GM18907 (cell line): ENCODE results near the gene ATP5MC3.

Source experiments
- ATAC-seq: cut with Tn5 transposase; IDR thresholded peaks from one replicate; pipeline ENCODE4 v1.9.1; 2021; ENCODE audit warnings: mild to moderate bottlenecking, moderate library complexity; ENCODE audit not compliant: unreplicated experiment

ATP5MC3 gene

DNA sequence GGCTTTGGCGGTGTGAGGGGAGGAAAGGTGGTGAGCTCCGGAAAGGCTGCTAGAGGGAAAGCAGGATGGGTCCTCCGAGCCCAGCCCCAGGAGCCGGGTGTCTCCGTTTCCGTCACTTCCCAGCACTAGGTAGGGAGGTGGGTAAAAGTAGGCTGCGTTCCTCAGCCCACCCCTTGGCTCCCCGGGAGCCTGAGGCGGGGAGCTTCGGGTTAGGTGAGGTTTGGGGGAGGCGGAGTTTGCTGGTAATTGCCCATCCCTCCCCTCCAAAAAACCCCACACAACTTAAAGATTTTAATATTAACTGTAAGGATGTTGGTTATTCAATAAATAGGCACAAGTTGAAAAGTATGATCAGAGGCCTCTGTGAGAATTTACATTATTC is 13.0 kb downstream of the ATP5MC3 start:
- ATAC-seq: peak; percentile 35

DNA sequence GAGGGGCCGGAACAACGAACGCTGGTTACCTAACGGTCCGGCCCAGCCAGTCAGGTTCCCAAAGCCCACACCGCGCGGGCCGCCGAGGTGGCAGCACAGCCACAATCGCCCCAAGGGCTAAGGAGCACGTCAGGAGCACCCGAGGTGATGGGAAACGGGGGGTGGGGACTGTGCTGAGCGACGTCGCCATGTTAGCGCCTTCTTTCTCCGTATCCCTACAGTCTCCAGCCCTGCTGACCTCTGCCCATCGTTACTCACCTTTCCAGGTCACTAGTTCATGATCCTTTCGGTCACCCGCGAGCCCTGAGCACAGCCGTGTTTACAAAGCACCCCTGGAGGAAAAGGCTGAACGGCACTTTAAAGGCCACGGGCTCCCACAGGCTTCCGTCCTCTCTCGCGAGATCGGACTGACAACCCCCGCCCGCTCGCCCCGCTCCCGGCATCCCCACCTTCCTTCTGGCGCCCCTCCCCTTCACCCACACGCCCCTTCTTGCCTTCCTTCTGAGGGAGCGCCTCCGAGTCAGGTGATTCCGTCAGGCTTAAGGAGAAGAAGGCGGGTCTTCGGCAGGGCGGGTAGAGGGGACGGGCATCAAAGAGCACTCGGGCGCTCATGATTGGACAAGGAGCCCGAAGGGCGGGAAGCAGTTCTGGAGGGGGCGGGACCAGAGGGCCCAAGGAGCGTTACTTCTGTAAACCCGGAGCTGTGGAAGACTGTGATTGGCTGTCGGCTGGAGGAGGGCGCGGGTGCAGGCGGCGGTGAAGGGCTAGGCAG is 13.5 kb downstream of the ATP5MC3 start, which contains the start of gene ATF2:
ATF2 (minus strand) TSS at position 412 of the 772 bp plus-strand sequence. CDS start 31,760 bp downstream, outside the sequence.
- peak; percentile 96 for ATAC-seq

DNA sequence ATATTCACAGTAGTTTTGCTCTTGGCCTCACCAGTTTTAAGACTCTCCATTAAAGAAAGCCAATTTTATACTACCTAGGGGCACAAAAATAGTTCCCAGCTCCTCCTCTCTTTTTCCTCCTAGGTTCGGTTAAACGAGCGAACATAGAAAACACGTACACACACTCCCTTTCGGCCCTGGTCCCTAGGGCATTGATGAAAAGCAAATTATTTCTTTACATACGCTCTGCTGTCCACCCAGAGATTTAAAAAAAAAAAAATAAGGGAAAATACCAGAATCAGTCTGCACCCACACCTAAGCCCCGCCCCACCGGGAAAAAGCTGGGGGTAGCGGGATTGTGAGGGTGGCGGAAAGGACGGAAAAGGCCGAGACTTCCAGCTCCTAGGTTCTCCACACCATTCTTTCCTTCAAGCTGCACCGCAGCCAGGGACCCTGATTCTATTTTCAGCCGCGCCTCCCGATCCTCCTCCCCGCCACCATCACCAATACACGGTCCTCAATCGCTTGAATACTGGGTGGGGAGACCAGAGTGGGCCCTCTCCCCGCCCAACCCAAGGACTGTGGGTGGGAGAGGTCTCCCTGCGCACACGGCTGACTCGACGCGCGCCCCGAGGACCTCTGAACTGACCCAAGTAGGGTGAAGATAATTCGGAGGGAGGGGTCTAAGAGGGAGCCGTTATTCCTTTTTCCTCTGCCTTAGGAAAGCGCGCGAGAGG is 14.3 kb downstream of the ATP5MC3 start:
- peak; percentile 3 for ATAC-seq

GRCh38 chr2:175166216-175166824 is 15.2 kb downstream of the ATP5MC3 start:
- ATAC-seq: no peak

- ATAC-seq: no peak
Measured at GRCh38 chr2:175164235-175164634, 17.3 kb downstream of the ATP5MC3 start.

DNA sequence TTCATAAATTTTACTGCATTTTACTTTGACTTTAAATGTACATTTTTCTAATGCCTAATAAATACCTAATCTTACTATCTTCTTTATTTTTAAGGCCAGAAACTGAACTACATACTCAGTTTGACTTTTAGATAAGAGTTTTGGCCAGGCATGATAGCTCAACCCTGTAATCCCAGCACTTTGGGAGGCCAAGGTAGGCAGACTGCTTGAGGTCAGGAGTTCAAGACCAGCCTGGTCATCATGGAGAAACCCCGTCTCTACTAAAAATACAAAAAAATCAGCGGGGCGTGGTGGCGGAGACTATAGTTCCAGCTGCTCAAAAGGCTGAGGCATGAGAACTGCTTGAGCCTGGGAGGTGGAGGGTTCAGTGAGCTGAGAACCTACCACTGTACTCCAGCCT is 22.6 kb downstream of the ATP5MC3 start:
- ATAC-seq: no peak

- ATAC-seq: no peak
Measured at GRCh38 chr2:175156534-175156933, 25.0 kb downstream of the ATP5MC3 start.

GRCh38 chr2:175154661-175155082 is 26.8 kb downstream of the ATP5MC3 start:
- ATAC-seq: peak; percentile 73

- ATAC-seq: peak; percentile 77
Measured at GRCh38 chr2:175152242-175152641, 29.3 kb downstream of the ATP5MC3 start.

DNA sequence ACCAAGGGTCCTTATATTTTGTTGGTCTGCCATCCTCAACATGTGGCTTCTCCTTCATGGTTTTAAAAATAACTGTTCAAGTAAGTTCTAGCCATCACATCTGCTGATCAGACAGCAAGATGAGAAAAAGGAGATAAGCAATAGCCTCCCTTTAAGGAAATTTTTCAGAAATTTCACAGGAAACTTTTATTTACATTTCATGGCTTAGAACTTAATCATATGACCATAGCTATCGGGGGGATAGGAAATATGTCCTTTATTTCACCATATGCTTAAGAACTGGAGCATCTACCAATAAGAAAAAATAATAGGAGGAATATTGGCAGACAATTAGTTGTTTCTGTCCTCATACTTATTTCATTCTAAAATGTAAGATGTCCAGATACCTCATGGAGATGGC is 29.7 kb downstream of the ATP5MC3 start:
- ATAC-seq: no peak

GRCh38 chr2:175147186-175147585 is 34.3 kb downstream of the ATP5MC3 start:
- no peak for ATAC-seq

- no peak for ATAC-seq
Measured at GRCh38 chr2:175143678-175144077, 37.8 kb downstream of the ATP5MC3 start.

DNA sequence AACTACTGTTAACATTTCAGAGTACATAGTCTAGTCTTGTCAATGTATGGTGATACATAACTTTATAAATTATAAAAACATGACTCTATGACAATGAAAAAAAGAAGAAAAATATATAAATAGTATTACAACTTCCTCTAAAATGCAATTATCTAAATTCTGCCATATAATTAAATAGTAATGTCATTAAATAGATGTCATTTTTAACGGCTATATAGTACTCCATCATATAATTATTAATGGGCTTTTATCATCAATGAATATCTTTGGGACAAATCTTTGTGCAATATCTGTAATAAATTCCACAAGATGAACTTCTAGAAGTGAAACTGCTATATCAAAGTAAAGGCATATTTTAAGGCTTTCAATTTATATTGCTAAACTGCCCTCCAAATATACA is 38.3 kb downstream of the ATP5MC3 start:
- ATAC-seq: no peak

GRCh38 chr2:175140332-175140731 is 41.2 kb downstream of the ATP5MC3 start:
- no peak for ATAC-seq

DNA sequence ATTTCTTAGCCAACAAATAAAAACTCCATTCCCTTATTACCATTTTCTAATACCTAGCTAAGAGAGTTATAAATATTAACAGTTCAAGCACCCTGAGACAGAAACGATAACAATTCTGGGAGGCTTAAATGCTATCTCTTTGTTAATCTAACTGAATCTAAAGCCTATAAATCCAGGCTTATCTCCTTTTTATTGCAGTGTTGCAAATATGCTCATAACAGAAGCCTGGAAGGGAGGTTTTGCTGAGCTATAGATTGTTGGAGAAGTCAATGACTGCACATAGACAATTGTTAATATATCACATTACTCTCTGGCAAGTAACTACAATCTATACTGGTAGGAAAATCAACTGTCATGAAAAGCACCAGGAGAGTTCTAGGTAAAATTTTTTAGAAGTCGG is 43.7 kb downstream of the ATP5MC3 start:
- ATAC-seq: no peak

- peak; percentile 75 for ATAC-seq
Measured at GRCh38 chr2:175136334-175137215, 44.9 kb downstream of the ATP5MC3 start.

DNA sequence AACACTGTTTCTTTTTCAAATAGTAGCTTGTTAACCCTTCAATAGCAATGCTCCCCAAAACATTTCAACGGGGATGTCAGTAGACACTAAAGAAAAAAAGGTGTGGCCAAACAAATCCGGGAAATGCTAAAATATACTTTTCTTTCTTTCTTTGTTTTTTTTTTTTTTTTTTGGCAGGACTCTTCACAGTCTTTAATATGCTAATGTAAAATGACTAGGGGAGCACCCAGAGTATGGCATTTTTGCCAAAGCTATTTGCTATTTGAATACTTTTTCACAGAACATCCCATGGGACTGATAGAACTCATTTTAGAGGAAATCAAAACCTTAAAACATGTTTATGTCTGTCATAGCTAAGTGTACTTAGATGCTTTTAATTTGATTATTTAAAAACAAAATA is 45.6 kb downstream of the ATP5MC3 start:
- ATAC-seq: no peak

DNA sequence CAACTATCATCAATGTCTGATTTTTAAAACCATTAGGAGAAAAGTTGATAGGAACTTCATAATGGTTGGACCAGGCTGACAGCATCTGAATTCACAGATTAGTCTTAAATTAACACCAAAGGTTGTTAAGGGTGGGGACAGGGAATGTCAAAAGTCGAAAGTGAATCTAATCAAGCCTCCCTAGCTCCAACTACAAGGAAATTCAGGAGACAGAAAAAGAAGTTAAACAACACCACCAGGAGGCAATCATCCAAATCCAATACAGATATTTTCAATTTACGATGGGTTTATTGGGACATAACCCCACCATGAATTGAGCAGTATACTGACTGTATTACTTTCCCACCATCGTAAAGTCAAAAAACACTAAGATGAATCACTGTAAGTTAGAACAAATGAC is 46.3 kb downstream of the ATP5MC3 start:
- ATAC-seq: no peak

DNA sequence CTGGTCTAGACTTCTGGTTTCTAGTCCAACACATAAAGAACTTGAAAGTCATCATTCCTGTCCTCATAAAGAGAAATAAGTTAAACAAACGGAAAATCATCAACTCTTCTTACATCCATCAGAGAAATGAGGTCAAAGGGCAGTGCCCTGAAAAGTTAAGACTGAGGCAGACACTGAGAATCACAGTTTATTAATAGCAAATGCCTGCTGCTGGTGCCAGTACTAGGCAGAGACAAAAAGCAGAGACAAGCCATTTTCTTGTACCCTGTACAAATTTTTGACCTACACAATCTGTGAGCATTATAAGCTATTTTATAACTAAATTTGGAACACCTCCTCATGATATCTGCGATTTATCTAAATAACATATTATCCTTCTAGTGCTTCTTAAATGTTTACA is 50.3 kb downstream of the ATP5MC3 start:
- no peak for ATAC-seq

DNA sequence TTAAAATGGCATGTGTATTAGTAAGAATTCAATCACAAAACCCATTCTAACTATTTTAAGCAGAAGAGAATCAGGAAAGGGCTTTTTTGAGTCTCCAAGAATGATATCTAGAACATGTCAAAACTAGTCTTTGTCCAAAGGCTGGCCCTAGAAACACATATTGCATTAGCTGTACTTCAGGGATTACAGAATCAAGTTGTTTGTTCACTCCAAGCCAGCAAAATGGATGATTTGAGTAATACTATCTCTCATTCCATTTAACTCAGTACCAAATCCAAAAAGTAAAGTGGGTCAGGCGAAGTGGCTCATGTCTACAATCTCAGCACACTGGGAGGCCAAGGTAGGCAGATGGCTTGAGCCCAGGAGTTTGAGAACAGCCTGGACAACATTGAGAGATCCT is 54.8 kb downstream of the ATP5MC3 start:
- no peak for ATAC-seq
